ENCODE results near the gene GTF2A1L. TPM values are rescaled to one million over a fixed set of nuclear protein-coding genes. Genes with fewer than 3 reads are reported as not detected.
A peak's percentile ranks its signal among the peaks of the same experiment; 100 is the strongest.
"Not testable (repeated sequence)": the region's sequence is repeated elsewhere in the genome, so short reads cannot be mapped to it uniquely, and the experiment has no call there.

The GTF2A1L gene
- total RNA-seq, 2 donors from 2014 or later: not detected

DNA sequence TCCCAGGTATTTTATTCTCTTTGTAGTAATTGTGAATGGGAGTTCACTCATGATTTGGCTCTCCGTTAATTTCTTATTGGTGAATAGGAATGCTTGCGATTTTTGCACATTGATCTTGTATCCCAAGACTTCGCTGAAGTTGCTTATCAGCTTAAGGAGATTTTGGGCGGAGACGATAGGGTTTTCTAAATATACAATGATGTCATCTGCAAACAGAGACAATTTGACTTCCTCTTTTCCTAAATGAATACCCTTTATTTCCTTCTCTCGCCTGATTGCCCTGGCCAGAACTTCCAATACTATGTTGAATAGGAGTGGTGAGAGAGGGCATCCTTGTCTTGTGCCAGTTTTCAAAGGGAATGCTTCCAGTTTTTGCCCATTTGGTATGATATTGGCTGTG is 86.0 kb downstream of the GTF2A1L start:
- not testable (repeated sequence) for H3K36me3 Mint-ChIP-seq (ENCODE audit: low read depth); H3K27ac Mint-ChIP-seq; H3K9me3 Mint-ChIP-seq; H3K27me3 Mint-ChIP-seq; H3K4me1 Mint-ChIP-seq; H3K4me3 Mint-ChIP-seq; ATAC-seq (replicated peaks)

DNA sequence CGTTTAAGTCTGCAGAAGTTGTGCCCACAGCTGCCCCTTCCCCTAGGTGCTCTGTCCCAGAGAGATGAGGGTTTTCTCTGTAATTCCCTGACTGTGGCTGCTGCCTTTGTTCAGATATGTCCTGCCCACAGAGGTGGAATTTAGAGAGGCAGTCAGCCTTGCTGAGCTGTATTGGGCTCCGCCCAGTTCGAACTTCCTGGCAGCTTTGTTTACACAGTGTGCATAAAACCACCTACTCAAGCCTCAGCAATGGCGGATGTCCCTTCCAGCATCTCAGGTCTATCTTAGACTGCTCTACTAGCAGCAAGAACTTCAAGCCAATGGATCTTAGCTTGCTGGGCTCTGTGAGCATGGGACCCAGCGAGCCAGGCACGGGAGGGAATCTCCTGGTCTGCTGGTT is 89.8 kb downstream of the GTF2A1L start:
- Mint-ChIP-seq H3K9me3 (no peaks in the 10 kb centered on the region), H3K4me1 (no peaks in the 10 kb centered on the region), H3K27ac (no peak overlapping the region), H3K4me3 (no peak overlapping the region), H3K36me3 (ENCODE audit: low read depth) (no peaks in the 10 kb centered on the region), H3K27me3 (peaks cover 15% of the 10 kb centered on the region)
- no peak for ATAC-seq (replicated peaks)

DNA sequence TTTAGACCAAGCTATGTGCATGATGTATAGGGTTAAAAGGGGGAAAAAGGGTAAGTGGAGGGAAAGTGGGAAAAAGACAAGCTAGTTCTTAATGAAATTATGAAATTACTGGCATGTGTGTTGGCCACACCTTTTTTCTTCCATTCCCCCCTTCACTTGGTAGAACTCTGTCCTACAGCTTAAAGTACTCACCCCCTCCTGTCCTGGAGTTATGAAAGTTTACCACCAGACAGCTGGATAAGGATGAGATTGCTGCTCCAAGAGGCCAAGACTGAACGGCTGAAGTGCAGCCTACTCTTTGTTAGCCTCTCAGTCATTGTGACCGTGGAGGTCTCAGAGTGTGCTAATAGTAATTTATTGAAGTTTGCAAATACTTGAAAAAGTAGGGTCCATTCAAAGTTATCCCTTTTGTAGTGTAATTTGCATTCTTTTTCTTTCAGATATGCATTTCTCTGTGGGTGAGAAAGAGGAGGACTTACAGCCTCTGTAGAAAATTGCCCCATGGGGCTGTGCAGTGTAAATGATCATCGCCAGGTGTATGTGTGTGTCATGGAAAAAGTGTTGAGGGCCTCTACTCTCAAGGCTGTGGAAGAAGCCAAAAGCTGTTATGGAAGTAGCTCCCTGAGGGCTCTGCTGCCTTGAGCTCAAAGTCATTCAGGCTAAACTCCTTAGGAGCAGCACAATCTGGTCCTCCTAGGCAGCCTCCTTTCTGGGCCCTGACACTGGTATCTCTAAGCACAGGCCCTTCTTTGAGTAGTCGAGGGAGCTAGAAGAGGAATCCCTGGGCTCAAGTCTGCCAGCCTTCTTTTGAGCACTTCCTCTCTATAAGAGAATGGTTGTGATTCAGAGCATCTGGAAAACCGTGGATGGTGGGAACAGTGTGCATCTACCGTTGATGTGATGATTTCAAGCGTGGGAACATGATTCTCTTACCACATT is 91.7 kb downstream of the GTF2A1L start:
- Mint-ChIP-seq H3K27me3 (peaks cover 15% of the 10 kb centered on the region), H3K27ac (no peak overlapping the region), H3K9me3 (no peaks in the 10 kb centered on the region), H3K4me1 (no peaks in the 10 kb centered on the region), H3K4me3 (no peak overlapping the region), H3K36me3 (ENCODE audit: low read depth) (no peaks in the 10 kb centered on the region)
- no peak for ATAC-seq (replicated peaks)

DNA sequence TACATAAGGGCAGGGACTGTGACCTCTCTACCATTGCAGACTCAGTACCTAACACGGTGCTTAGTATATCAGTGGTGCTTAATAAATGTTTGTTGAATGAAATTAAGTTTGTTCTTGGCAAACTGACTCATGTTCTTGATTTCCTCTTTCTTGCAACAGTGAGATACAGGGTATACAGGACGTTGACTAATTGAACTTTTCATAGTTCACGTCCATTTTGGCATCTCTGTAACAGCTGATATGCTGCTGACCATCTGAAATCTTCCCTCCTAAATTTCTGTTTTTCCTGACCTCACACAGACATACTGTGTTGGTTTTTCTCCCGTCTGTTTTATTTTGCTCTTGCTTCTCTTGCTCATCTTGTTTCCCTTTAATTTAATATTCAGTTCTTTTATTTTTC is 93.7 kb downstream of the GTF2A1L start:
- Mint-ChIP-seq H3K27me3 (peaks cover 14% of the 10 kb centered on the region), H3K9me3 (no peaks in the 10 kb centered on the region), H3K36me3 (ENCODE audit: low read depth) (no peaks in the 10 kb centered on the region), H3K27ac (no peak overlapping the region), H3K4me3 (no peak overlapping the region), H3K4me1 (no peaks in the 10 kb centered on the region)
- no peak for ATAC-seq (replicated peaks)

DNA sequence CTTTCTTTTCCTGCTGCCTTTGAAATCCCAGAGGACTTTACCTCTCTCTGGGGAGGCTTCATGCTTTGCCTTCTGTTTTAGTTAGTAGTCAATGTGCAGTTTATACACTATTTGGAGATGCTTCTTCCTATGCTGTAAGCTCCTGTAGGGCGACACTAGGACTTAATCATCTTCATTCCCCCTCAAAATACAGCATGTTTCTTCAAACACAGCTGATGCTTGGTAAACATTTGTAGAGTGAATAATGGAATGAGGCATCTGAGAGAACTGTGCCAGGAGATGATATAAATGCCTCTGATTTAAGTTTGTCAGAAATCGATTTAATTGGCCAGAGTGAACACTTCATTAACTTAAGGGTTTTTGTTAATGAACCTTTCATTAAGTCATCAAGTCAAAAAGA is 94.5 kb downstream of the GTF2A1L start:
- ATAC-seq (replicated peaks): no peak
- Mint-ChIP-seq H3K4me1 (no peaks in the 10 kb centered on the region), H3K27me3 (peaks cover 10% of the 10 kb centered on the region), H3K36me3 (ENCODE audit: low read depth) (no peaks in the 10 kb centered on the region), H3K9me3 (no peaks in the 10 kb centered on the region), H3K27ac (no peak overlapping the region), H3K4me3 (no peak overlapping the region)

DNA sequence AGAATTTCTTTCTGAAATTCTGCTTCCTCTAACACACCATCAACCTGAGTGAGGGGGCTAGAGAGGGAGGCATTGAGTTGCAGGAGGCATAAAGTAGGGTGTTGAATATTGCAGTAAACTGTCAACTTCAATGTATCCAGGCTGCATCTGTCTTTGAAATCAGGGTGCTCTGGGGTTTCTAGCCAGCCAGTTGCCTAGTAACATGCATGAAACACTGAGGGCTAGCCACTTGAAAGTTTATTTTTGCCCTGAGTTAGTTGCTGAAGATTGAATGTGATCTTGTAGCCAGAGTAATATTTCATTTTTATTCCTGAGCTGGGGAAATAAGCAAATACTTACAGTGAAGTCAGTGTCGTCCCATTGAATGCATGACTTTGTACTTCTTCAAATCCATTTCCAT is 96.0 kb downstream of the GTF2A1L start:
- no peaks in the 10 kb centered on the region for H3K9me3 Mint-ChIP-seq
- peaks cover 10% of the 10 kb centered on the region for H3K27me3 Mint-ChIP-seq
- no peaks in the 10 kb centered on the region for H3K4me1 Mint-ChIP-seq
- no peak overlapping the region for H3K27ac Mint-ChIP-seq
- H3K36me3 Mint-ChIP-seq (ENCODE audit: low read depth): no peaks in the 10 kb centered on the region
- no peak overlapping the region for H3K4me3 Mint-ChIP-seq
- no peak for ATAC-seq (replicated peaks)

DNA sequence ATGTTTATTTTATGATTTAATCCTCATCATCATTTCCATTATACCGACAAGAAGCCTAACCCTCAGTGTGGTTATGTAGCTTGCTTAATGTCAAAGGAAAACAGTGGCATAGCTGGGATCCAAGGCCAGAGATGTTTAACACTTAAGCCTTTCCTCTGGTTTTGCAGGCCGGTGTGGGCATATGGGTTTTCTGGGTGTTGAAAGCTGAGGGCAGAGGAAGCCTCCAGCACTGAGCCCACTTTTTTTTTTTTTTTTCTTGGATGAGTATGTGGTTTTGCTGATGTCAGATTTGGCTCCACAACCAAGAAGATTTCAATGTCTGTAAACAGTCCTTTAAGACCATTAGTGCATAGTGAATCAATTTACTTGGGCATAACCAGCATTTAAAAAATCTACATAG is 96.6 kb downstream of the GTF2A1L start:
- peaks cover 10% of the 10 kb centered on the region for H3K27me3 Mint-ChIP-seq
- no peaks in the 10 kb centered on the region for H3K9me3 Mint-ChIP-seq

DNA sequence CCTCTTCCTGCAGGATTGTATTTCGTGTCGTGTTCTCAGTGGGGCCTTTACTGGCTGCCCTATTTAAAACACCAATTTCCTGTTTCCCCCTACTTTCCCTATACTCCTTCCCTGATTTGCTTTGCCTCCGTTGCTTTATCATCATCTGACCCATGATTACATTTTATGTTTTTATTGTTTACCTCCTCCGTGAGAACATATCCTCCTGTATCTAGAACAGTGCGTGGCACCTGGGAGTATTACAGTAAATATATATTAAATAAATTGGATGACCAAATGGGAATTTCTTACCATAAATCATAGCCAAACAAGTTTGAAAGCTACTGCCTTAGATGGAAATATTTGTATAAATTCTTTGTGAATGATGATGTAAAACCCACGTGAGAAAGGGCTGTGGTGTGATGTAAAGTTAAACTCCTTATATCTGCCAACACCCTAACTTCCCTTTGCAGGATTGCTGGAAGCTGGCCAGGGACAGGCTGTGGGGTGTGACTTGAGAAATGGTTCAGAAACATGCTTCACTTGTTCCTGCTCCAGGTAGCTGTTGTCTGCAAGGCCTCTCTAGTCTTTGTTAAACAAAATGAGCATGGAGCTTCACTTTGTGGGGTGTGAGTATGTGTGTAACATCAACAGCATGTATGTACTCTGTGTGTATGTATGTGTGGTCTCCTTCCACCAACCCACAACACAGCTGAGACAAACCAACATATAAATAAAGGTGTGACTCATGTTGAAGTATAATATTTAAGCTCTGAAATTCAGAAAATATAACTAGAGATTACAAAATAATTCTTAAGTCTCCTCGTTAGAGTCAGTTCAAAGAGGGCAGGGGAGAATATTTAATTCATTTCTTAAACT is 97.6 kb downstream of the GTF2A1L start:
- H3K4me3 Mint-ChIP-seq: no peak overlapping the region
- H3K27ac Mint-ChIP-seq: no peak overlapping the region
- ATAC-seq (replicated peaks): no peak
- peaks cover 14% of the 10 kb centered on the region for H3K27me3 Mint-ChIP-seq
- H3K9me3 Mint-ChIP-seq: no peaks in the 10 kb centered on the region
- H3K36me3 Mint-ChIP-seq (ENCODE audit: low read depth): no peaks in the 10 kb centered on the region
- H3K4me1 Mint-ChIP-seq: no peaks in the 10 kb centered on the region

More for the DNA sequence above, 96.6 kb downstream of the GTF2A1L start:
- Mint-ChIP-seq H3K36me3 (ENCODE audit: low read depth) (no peaks in the 10 kb centered on the region), H3K4me3 (no peak overlapping the region), H3K4me1 (no peaks in the 10 kb centered on the region), H3K27ac (no peak overlapping the region)
- ATAC-seq (replicated peaks): no peak

DNA sequence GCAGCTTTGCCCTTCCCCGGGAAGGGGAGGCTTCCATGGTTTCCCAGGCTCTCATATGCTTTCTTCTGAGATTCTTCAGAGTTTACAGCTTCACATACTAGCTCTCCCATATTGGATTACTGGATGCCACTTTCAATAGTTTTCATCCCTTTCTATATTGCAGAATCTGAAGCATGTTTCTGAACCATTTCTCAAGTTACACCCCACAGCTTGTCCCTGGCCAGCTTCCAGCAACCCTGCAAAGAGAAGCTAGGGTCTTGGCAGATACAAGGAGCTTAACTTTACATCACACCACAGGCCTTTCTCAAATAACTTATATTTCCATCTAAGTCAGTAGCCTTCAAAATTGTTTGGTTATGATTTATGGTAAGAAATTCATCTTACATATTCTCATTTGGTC is 98.3 kb downstream of the GTF2A1L start:
- H3K27me3 Mint-ChIP-seq: peaks cover 17% of the 10 kb centered on the region
- H3K4me3 Mint-ChIP-seq: no peak overlapping the region
- no peaks in the 10 kb centered on the region for H3K4me1 Mint-ChIP-seq
- H3K36me3 Mint-ChIP-seq (ENCODE audit: low read depth): no peaks in the 10 kb centered on the region
- no peak for ATAC-seq (replicated peaks)
- H3K9me3 Mint-ChIP-seq: no peaks in the 10 kb centered on the region
- no peak overlapping the region for H3K27ac Mint-ChIP-seq

DNA sequence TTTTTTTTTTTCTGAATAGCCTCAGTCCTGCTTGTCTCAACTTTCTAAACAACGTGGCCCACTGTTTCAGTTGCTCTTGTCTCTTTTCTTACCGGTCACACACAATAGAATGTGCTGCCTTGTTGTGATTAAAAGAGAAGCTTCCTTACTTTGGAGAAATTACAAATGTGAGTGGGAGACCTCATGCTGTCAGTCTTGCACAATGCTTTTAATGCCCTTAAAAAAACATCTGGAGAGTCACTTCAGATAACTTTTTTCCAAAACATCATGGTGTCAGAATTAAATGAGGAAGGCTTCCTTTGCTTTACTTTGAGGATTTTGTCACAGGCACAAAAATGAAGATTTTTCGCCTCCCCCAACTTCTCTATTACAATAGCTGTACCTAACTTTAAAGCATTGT is 100.2 kb downstream of the GTF2A1L start:
- Mint-ChIP-seq H3K9me3 (no peaks in the 10 kb centered on the region), H3K36me3 (ENCODE audit: low read depth) (no peaks in the 10 kb centered on the region)

DNA sequence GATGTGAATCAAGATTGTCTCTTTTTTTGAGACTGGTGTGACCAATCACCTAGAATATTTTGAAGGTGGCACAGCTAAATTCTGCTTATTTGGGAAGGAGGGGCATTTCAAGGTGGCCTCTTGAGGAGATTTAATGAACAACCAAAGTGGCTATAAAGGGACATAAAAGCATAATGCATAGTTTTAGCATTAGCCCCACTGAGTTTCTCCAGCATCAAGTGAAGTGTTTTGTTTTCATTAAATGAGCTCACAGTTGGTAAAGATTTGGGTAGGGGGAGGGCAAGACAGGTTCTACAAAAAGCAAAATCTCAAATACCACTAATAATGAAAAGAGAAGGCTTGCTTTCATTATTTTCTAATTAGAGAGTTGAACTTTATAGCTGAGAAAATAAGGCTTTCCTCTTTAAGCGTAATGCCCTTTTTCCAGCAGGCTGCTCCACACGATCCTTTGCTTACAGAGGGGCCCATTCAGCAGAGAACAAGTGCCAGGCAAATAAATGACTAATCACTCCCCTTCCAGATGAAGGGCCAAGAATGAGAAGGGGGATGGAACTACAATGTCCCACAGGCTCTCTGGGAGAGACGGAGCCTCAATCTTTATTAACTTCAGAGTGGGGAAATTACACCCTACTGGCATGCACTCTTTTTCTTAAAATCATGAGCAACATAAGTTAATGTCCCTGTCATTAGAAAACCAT is 102.0 kb downstream of the GTF2A1L start:
- no peaks in the 10 kb centered on the region for H3K36me3 Mint-ChIP-seq (ENCODE audit: low read depth)

More for the DNA sequence above, 100.2 kb downstream of the GTF2A1L start:
- no peak overlapping the region for H3K4me3 Mint-ChIP-seq
- peaks cover 9% of the 10 kb centered on the region for H3K27me3 Mint-ChIP-seq
- no peak overlapping the region for H3K27ac Mint-ChIP-seq
- ATAC-seq (replicated peaks): no peak
- no peaks in the 10 kb centered on the region for H3K4me1 Mint-ChIP-seq

DNA sequence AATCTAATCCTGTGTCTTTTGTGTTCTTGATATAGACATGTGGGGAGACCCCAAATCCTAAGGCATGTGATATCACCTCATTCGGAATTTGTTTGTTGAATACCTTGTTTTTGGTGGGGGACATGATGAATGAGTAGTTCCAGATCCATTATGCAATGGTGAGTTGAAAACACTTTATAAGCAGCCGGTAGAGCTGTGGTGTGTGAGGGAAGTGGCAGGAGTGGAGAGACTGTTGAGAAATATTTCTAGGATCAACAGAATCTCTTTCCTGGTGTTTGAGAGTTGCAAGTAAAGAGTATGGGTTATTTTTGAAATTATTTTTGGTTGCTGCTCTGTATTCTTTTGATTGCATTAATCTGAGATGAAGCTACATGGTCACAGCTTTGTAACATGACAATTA is 103.5 kb downstream of the GTF2A1L start:
- no peak overlapping the region for H3K27ac Mint-ChIP-seq
- no peak for ATAC-seq (replicated peaks)
- no peak overlapping the region for H3K4me3 Mint-ChIP-seq
- no peaks in the 10 kb centered on the region for H3K9me3 Mint-ChIP-seq
- peaks cover 9% of the 10 kb centered on the region for H3K27me3 Mint-ChIP-seq
- H3K4me1 Mint-ChIP-seq: no peaks in the 10 kb centered on the region
- no peaks in the 10 kb centered on the region for H3K36me3 Mint-ChIP-seq (ENCODE audit: low read depth)

More for the DNA sequence above, 102.0 kb downstream of the GTF2A1L start:
- Mint-ChIP-seq H3K27me3 (peaks cover 9% of the 10 kb centered on the region), H3K4me1 (no peaks in the 10 kb centered on the region), H3K27ac (no peak overlapping the region), H3K9me3 (no peaks in the 10 kb centered on the region), H3K4me3 (no peak overlapping the region)
- no peak for ATAC-seq (replicated peaks)

DNA sequence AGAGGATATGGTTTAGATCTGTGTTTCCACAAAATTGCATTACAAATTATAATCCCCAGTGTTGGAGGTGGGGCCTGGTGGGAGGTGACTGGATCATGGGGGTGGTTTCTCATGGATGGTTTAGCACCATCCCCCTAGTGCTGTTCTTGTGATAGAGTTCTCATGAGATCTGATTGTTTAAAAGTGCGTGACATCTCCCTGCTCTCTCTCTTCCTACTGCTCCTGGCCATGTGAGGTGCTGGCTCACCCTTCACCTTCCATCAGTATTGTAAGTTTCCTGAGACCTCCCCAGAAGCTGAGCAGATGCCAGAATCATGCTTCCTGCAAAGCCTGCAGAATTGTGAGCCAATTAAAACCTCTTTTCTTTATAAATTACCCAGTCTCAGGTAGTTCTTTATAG is 104.7 kb downstream of the GTF2A1L start:
- peaks cover 9% of the 10 kb centered on the region for H3K27me3 Mint-ChIP-seq

DNA sequence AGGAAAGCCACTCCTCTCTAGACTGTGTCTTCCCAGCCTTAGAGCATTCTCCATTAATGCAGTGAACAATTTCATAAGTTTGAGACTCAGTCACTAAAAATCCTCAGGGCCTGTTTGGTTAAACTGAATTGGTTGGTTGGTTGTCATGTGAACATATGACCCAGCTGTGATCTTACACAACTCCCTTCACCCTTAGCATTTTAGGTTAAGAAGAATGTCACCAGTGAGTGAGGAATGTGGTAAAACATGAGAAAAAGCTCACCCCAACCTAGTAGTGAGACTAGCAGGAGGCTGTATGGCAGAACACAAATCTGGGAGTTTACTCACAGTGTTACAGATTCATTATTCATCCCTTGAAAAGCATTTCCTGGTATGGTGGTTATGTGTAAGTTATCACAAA is 105.5 kb downstream of the GTF2A1L start:
- Mint-ChIP-seq H3K4me3 (no peak overlapping the region), H3K27ac (no peak overlapping the region), H3K27me3 (peaks cover 9% of the 10 kb centered on the region), H3K9me3 (no peaks in the 10 kb centered on the region), H3K36me3 (ENCODE audit: low read depth) (no peaks in the 10 kb centered on the region), H3K4me1 (no peaks in the 10 kb centered on the region)
- ATAC-seq (replicated peaks): peak; percentile 57

More for the DNA sequence above, 104.7 kb downstream of the GTF2A1L start:
- no peak for ATAC-seq (replicated peaks)
- Mint-ChIP-seq H3K27ac (no peak overlapping the region), H3K36me3 (ENCODE audit: low read depth) (no peaks in the 10 kb centered on the region), H3K4me1 (no peaks in the 10 kb centered on the region), H3K9me3 (no peaks in the 10 kb centered on the region), H3K4me3 (no peak overlapping the region)

Measured in activated T-helper 17 cell treated with anti-CD3 and anti-CD28 coated beads, Interleukin-2, amount 50 U/mL, for 72 hours (primary cell).